Epithelial cell of umbilical artery (primary cell): ENCODE data around the gene TNFRSF19. TPM values are rescaled to one million over a fixed set of nuclear protein-coding genes. Genes with fewer than 3 reads are reported as not detected.

ENCODE experiments used
- total RNA-seq: library from RNA; depleted of rRNA; stranded (reverse); fragments of >200 nt; gene quantifications from 2 replicates; pipeline ENCODE4 v1.2.3, GENCODE V29; 2014

TNFRSF19 gene
- 0.46 and 0.65 TPM in 2 replicates for total RNA-seq

DNA sequence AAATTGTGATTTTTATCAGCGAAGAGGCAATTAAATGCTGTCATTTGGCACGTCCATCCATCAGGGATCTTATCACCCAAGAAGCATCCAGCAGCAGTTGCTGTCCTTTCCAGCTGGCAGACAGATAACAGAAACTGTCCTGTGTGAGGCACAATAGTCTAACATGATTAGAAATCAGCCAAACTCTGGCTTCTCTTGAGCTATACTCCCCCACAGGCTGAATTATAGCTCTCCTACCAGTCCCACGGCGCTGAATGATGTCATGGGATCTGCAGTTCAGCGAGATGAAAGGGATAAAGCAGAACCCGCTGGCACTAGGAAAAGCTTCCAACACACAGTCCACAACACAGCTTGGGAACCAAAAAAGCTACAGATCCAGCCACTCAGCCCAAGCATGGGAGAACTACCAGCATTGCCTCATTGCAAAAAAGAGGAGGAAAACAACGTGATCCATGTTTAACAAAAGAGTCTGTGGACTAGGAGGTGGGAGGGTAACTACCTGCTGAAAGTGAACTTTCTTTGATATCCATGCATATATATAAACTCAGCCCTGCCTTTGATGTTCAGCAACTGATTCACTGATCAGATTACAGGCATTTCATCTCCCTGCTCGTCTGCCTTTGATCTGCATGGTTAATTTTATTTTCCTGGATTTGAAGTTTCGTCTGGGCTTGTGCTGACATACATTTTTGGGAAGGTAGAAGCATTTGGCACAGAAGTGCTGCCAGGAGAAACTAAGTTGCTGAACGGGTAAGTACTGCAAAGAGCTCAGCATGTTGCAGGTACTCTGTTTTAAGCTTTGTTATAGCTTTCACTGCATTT is at the start of gene TNFRSF19:
TSS of gene TNFRSF19 (plus strand) at position 314 of the 822 bp plus-strand sequence. CDS start 19,772 bp downstream, outside the sequence.

Other genes with a start within 250 kb of the TNFRSF19 start
- 71.9 and 138 TPM in 2 replicates for gene SACS, start 136.7 kb upstream of the TNFRSF19 start, total RNA-seq